Measurements from ENCODE around the gene PCYT2. TPM values are rescaled to one million over a fixed set of nuclear protein-coding genes. Genes with fewer than 3 reads are reported as not detected.
"Not testable (repeated sequence)": the region's sequence is repeated elsewhere in the genome, so short reads cannot be mapped to it uniquely, and the experiment has no call there.

Gene PCYT2
- polyA plus RNA-seq, 1 donor from 2014 or later, result 20.0 TPM

DNA sequence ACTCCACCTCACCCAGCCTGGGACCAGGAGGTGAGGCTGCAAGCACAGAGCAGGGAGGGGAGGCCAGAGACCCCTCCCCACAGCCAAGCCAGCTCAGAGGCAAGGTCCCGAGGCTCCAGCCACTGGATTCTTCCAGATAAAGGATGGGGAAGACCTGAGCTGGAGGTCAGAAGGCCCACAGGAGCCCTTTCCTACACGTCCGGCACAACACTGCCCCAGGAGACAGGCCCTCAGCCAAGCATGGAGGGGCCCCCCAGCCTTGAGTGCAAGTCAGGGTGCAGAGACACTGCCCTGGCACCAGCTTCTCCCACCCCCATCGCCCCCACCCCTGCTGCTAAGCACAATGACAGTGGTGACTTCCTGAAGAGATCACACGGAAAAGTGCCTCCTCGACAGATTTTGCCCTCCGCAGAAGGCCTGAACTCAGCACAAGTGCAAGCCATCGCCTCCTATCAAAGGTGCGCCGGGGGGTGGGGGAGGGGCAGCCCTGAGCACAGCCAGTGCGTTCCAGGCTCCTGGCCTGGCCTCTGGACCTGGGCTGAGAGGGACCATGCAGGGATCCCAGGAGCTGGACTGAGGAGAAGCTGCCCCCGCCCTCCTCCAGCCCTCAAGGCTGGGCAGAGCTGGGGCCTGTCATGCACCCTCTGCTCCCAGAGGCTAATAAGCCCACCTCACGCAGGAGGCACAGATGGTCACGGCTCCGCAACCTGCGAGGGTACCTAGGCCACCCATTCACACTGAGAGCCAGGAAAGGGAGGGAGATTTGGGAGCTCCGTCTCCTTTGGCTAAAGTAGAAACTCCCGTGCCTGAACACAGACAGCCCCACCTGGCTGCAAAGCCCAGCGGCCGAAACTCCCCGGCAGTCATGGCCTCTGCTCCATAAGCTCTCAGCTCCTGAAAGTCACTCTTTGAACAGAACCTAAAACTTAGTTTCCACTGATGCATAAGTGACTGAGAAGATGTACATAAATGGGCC lies 13.6 kb upstream of the PCYT2 start:
- peak overlapping the region; percentile 12 to 88 (median 68) for H3K4me3 Mint-ChIP-seq
- H3K4me1 Mint-ChIP-seq, result peaks cover 3 to 10% (median 6%) of the 10 kb centered on the region in 3 donors
- H3K9me3 Mint-ChIP-seq, result no peaks in the 10 kb centered on the region
- H3K36me3 Mint-ChIP-seq, result no peaks in the 10 kb centered on the region
- peak overlapping the region in 1 of 3 donors; percentile 68 for H3K27ac Mint-ChIP-seq
- peaks cover 4% of the 10 kb centered on the region for H3K27me3 Mint-ChIP-seq

GRCh38 chr17:81923302-81924260 lies 12.4 kb upstream of the PCYT2 start:
- peak overlapping the region in 2 of 3 donors; percentile 31 to 68 for H3K27ac Mint-ChIP-seq
- H3K4me1 Mint-ChIP-seq, result peaks cover 3 to 11% (median 10%) of the 10 kb centered on the region in 3 donors
- H3K4me3 Mint-ChIP-seq, result peak overlapping the region in 1 of 4 donors; percentile 60
- no peaks in the 10 kb centered on the region for H3K36me3 Mint-ChIP-seq
- H3K9me3 Mint-ChIP-seq, result no peaks in the 10 kb centered on the region
- peaks cover under 1% of the 10 kb centered on the region for H3K27me3 Mint-ChIP-seq

GRCh38 chr17:81922566-81923301 lies 11.5 kb upstream of the PCYT2 start:
- Mint-ChIP-seq H3K27ac (peak overlapping the region in 1 of 3 donors; percentile 43), H3K4me3 (peak overlapping the region in 1 of 4 donors; percentile 57), H3K9me3 (no peaks in the 10 kb centered on the region), H3K4me1 (peaks cover 7 to 16% (median 12%) of the 10 kb centered on the region in 3 donors), H3K36me3 (no peaks in the 10 kb centered on the region), H3K27me3 (no peaks in the 10 kb centered on the region)

DNA sequence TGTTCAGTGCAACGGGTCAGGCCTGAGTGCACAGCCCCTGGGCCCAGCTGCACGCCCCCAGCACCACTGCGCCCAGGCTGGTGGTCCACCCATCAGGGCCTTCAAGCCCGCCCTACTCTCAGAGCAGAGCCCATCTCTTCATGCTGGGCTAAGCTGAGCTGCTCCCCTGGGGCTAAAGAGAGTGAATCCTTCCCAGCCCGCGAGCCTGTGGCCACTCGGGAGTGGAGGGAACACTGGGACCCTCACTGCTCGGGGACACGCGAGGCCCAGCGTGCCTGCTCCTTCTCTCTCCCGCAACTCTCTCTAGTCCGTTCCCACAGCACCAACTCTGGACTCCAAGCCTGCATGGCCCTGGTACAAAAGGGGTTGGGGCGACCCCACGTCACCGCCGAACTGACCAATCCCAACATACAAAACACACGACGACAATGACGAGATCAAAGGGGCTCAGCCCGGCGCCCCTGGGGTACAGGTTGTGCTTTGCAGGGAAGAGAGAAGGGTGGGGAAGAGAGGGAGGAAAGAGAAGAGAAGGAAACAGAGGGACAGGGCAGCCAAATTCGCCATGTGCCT lies 10.9 kb upstream of the PCYT2 start:
- Mint-ChIP-seq H3K4me1 (peaks cover 10 to 19% (median 15%) of the 10 kb centered on the region in 3 donors), H3K9me3 (no peaks in the 10 kb centered on the region), H3K27me3 (no peaks in the 10 kb centered on the region), H3K4me3 (peak overlapping the region in 2 of 4 donors; percentile 57 to 81), H3K27ac (peak overlapping the region in 1 of 3 donors; percentile 43), H3K36me3 (no peaks in the 10 kb centered on the region)

- peaks cover 13 to 22% (median 18%) of the 10 kb centered on the region in 3 donors for H3K4me1 Mint-ChIP-seq
- no peaks in the 10 kb centered on the region for H3K9me3 Mint-ChIP-seq
Observed at GRCh38 chr17:81921537-81921862, 10.3 kb upstream of the PCYT2 start.

GRCh38 chr17:81920612-81921536 lies 9.7 kb upstream of the PCYT2 start:
- Mint-ChIP-seq H3K9me3 (no peaks in the 10 kb centered on the region), H3K4me1 (peaks cover 10 to 18% (median 15%) of the 10 kb centered on the region in 3 donors), H3K36me3 (no peaks in the 10 kb centered on the region), H3K4me3 (peak overlapping the region in 1 of 4 donors; percentile 78), H3K27ac (peak overlapping the region in 1 of 3 donors; percentile 84), H3K27me3 (no peaks in the 10 kb centered on the region)

More at GRCh38 chr17:81921537-81921862, 10.3 kb upstream of the PCYT2 start:
- Mint-ChIP-seq H3K4me3 (peak overlapping the region in 1 of 4 donors; percentile 78), H3K27ac (no peak overlapping the region), H3K36me3 (no peaks in the 10 kb centered on the region), H3K27me3 (no peaks in the 10 kb centered on the region)

DNA sequence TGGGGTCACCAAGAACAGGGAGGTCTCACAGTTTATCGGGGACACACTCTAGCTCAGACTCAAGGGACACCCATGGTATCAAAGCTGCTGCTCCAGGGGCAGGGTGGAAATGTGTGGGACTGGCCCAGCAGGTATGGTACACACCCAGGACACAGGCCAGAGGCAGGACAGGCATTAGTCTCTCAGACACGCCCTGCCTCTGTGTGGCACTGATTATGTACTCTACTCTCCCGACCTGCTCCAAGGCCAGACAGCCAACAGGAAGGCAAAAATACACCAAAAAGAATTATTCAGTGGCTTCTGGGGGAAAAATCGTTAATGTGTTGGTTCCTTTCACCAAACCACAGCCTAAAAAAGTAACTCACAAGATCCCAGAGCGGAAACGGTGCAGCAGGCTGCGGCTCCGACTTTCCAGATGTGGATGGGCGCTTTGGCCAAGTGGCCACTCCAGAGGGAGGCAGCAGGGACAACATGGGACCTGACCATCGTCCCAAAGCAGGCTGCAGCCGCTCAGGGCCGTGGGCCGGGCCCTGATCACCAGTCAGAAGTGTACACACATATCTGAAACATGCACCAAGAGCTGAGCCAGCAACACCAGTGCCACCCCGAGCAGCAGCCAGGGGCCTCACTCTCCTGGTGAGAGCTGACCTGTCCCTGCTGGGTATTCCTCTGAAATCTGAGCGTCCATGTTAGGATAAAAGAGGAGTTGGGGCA lies 7.8 kb upstream of the PCYT2 start:
- Mint-ChIP-seq H3K9me3 (no peaks in the 10 kb centered on the region), H3K27me3 (no peaks in the 10 kb centered on the region), H3K27ac (peak overlapping the region in 1 of 3 donors; percentile 84), H3K36me3 (no peaks in the 10 kb centered on the region), H3K4me3 (peak overlapping the region in 3 of 4 donors; percentile 34 to 92 (median 67)), H3K4me1 (peaks cover 12 to 18% (median 14%) of the 10 kb centered on the region in 3 donors)

GRCh38 chr17:81918333-81918669 lies 7.1 kb upstream of the PCYT2 start:
- H3K9me3 Mint-ChIP-seq, result not testable (repeated sequence)

GRCh38 chr17:81917565-81918332 lies 6.5 kb upstream of the PCYT2 start, which contains the start of gene SIRT7:
Gene SIRT7 (minus strand): TSS chr17:81918176. CDS start chr17:81918131, 45 bp downstream.
- no peaks in the 10 kb centered on the region for H3K36me3 Mint-ChIP-seq
- H3K4me3 Mint-ChIP-seq, result peak within 1 kb of the TSS; percentile 85 to 96 (median 91)
- H3K27me3 Mint-ChIP-seq, result no peaks in the 10 kb centered on the region
- H3K9me3 Mint-ChIP-seq, result no peaks in the 10 kb centered on the region
- H3K4me1 Mint-ChIP-seq, result peaks cover 13 to 22% (median 19%) of the 10 kb centered on the region in 3 donors
- peak within 1 kb of the TSS; percentile 43 to 84 (median 59) for H3K27ac Mint-ChIP-seq

More at GRCh38 chr17:81918333-81918669, 7.1 kb upstream of the PCYT2 start:
- Mint-ChIP-seq H3K4me1 (peaks cover 13 to 18% (median 14%) of the 10 kb centered on the region in 3 donors), H3K4me3 (peak overlapping the region; percentile 85 to 96 (median 91)), H3K27ac (peak overlapping the region; percentile 43 to 84 (median 59))
- H3K36me3 Mint-ChIP-seq, H3K27me3 Mint-ChIP-seq: not testable (repeated sequence)

GRCh38 chr17:81916234-81917001 lies 5.2 kb upstream of the PCYT2 start:
- Mint-ChIP-seq H3K27ac (peak overlapping the region in 1 of 3 donors; percentile 77), H3K4me1 (peaks cover 13 to 22% (median 19%) of the 10 kb centered on the region in 3 donors), H3K36me3 (no peaks in the 10 kb centered on the region)

DNA sequence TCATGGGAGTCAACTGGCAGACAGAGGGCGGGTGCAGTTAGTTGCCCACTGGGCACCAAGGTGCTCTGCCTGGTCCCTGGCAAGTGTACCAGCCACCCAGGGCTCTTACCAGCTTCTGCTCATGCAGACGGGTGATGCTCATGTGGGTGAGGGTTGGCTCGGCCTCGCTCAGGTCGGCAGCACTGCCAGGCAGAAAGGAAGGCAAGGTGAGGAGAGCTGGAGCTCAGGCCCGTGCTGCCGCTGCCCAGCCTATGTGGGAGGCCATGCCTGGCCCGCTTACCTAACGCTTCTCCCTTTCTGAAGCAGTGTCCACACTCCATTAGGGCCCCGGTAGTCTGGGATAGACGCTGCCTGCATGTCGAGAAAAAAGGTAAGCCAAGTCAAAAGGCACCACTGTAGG lies 4.1 kb upstream of the PCYT2 start:
- Mint-ChIP-seq H3K27me3 (no peaks in the 10 kb centered on the region), H3K36me3 (no peaks in the 10 kb centered on the region), H3K4me3 (peak overlapping the region in 1 of 4 donors; percentile 92), H3K27ac (peak overlapping the region in 1 of 3 donors; percentile 77), H3K4me1 (peaks cover 13 to 22% (median 19%) of the 10 kb centered on the region in 3 donors), H3K9me3 (no peaks in the 10 kb centered on the region)

More at GRCh38 chr17:81916234-81917001, 5.2 kb upstream of the PCYT2 start:
- H3K27me3 Mint-ChIP-seq, result no peaks in the 10 kb centered on the region
- peak overlapping the region; percentile 82 to 92 (median 90) for H3K4me3 Mint-ChIP-seq
- no peaks in the 10 kb centered on the region for H3K9me3 Mint-ChIP-seq
